ENCODE measurements around the gene FGD6. TPM values are rescaled to one million over a fixed set of nuclear protein-coding genes. Genes with fewer than 3 reads are reported as not detected.

FGD6 gene
- total and polyA plus RNA-seq, 2 of the 4 experiments (the other 2 are of a cell fraction), result 2.6 to 9.5 TPM

DNA sequence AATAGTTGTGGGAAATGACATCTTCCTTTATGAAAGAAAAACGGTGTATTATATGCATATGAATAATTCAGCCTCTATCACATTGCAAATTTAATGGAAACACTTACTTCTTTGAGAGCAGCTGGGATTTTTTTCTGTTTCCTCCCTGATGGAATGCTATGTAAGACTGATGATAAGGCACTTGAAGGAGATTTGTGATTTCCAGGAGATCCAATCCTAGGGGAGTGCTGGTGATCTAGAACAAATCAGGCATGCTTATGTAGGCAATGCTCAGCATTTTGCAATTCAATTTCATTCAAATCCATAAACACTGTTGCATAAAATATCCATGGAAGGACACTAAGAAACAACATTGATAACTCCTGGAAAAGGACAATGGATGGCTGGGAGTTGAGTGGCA, 127.8 kb downstream of the FGD6 start:
- Histone ChIP-seq H2AK5ac (ENCODE audit: low read depth, low read length) (no peak overlapping the region), H2BK15ac (ENCODE audit: low read depth, low read length) (no peak overlapping the region), H2AK9ac (replicated peaks; ENCODE audit: low read depth, low read length, poor library complexity) (no peak overlapping the region), H3K79me1 (ENCODE audit: low read depth in 1 of 2, low read length in 2 of 2) (no peaks in the 10 kb centered on the region), H3K27me3 (ENCODE audit: control insufficient read depth, insufficient read depth, low read length) (no peaks in the 10 kb centered on the region), H4K5ac (ENCODE audit: low read depth, low read length) (no peak overlapping the region), H3K4me1 (ENCODE audit: control insufficient read depth, insufficient read depth, low read length) (no peaks in the 10 kb centered on the region; the same call in 1 of the 2 replicates), H3K9me3 (ENCODE audit: control insufficient read depth, insufficient read depth, low read length) (no peaks in the 10 kb centered on the region), H3K4me2 (ENCODE audit: low read depth, low read length) (no peak overlapping the region), H2BK5ac (ENCODE audit: low read depth, low read length, poor library complexity, severe bottlenecking) (no peak overlapping the region), H3K9ac (ENCODE audit: low read depth, low read length) (no peak overlapping the region), H4K8ac (ENCODE audit: low read depth in 2 of 2, low read length in 2 of 2) (no peak overlapping the region), H3K56ac (ENCODE audit: extremely low read depth, insufficient read depth, low read length) (no peak overlapping the region), H3K14ac (replicated peaks; ENCODE audit: low read depth, low read length) (no peak overlapping the region), H3K18ac (ENCODE audit: low read depth, low read length) (no peak overlapping the region), H3K23ac (ENCODE audit: low read depth, low read length) (no peak overlapping the region), H2BK120ac (ENCODE audit: low read depth, low read length) (no peak overlapping the region), H3K36me3 (ENCODE audit: control insufficient read depth, insufficient read depth, low read length) (peaks cover 7% of the 10 kb centered on the region), H3K27ac (ENCODE audit: insufficient read depth, low read length) (no peak overlapping the region), H3K4ac (ENCODE audit: low read depth, low read length) (no peak overlapping the region), H2AFZ (replicated peaks; ENCODE audit: low read length, poor library complexity) (no peak overlapping the region), H4K20me1 (ENCODE audit: insufficient read depth, low read length) (no peaks in the 10 kb centered on the region), H4K91ac (ENCODE audit: insufficient read depth, low read depth, low read length) (no peak overlapping the region), H2BK20ac (ENCODE audit: low read depth, low read length) (no peak overlapping the region), H3K4me3 (ENCODE audit: insufficient read depth, low read depth, low read length) (no peak overlapping the region), H3K9me1 (ENCODE audit: insufficient read depth, low read length) (no peaks in the 10 kb centered on the region)
- no peak for DNase-seq
- ChIA-PET POLR2A (ENCODE audit: unreplicated experiment) (no interaction called here), CTCF (no interaction called here)
- ATAC-seq (ENCODE audit: low read depth), result no peak
- BruUV-seq (replicated peaks), result no TSS peak
- dilution Hi-C loops (cut with HindIII; ENCODE audit: low sequenced_read_pairs, unreplicated experiment) (no loop called here), intact Hi-C loops (cut with micrococcal nuclease) (no loop called here), in situ Hi-C loops (cut with MboI; ENCODE audit: low sequenced_read_pairs) (no loop called here)
- no CpG with 5 or more reads among the region's 1 CpG for WGBS, 2 experiments (ENCODE audit: extremely low coverage in 2 of 2, insufficient read length in 1 of 2)
- TF ChIP-seq CEBPB (IDR thresholded peaks at IDR 0.05; ENCODE audit: low read depth, low read length) (no peak), CHD1 (IDR thresholded peaks at IDR 0.05; ENCODE audit: low read depth, low read length) (no peak), FOS (IDR thresholded peaks at IDR 0.05; ENCODE audit: low read depth, low read length) (no peak)

Data from IMR-90 (cell line).